OCI-LY7 (cell line): ENCODE data around the gene ZBTB32. TPM values are rescaled to one million over a fixed set of nuclear protein-coding genes. Genes with fewer than 3 reads are reported as not detected.

Experiments used
- BruUV-seq: library from RNA; stranded (reverse); fragments of 400-500 nt; replicated peaks from 2 replicates; lab custom pipeline; 2021; lab: Mats Ljungman, UMichigan
- CTCF ChIA-PET: fragments of 300-600 bp; sonication (Branson Sonifier 250); formaldehyde crosslinking; loops from one replicate; lab custom pipeline; 2022; ENCODE audit warnings: antibody characterized with exemption; ENCODE audit not compliant: unreplicated experiment; lab: Charles Lee
- POLR2A ChIA-PET: fragments of 300-600 bp; sonication (Branson Sonifier 250); formaldehyde crosslinking; loops from one replicate; lab custom pipeline; 2022; ENCODE audit warnings: antibody characterized with exemption; lab: Charles Lee
- DNase-seq: peaks from one replicate; pipeline ENCODE4 v3.0.0-alpha.2; 2015; ENCODE audit warnings: low spot score
- H2AFZ ChIP-seq: fragments of 200-600 bp; sonication (generic), shearing (Covaris generic); 2 replicates; pipeline ENCODE4 v1.6.1; 2014; ENCODE audit warnings: mild to moderate bottlenecking, antibody characterized with exemption, low read length, moderate library complexity
- H3K27ac ChIP-seq: fragments of 200-600 bp; sonication (generic); 2 replicates; pipeline ENCODE4 v1.5.1; 2014; ENCODE audit warnings: mixed run types, low read depth, mild to moderate bottlenecking, moderate library complexity, low read length, inconsistent platforms; ENCODE audit not compliant: poor library complexity, severe bottlenecking
- H3K36me3 ChIP-seq: fragments of 200-600 bp; sonication (generic); 2 replicates; pipeline ENCODE4 v1.6.1; 2014; ENCODE audit warnings: mild to moderate bottlenecking, antibody characterized with exemption, low read length, moderate library complexity, mixed read lengths; ENCODE audit not compliant: insufficient read depth
- H3K4me1 ChIP-seq: fragments of 200-600 bp; sonication (generic); 2 replicates; pipeline ENCODE4 v1.5.1; 2014; ENCODE audit warnings: mild to moderate bottlenecking, low read length; ENCODE audit not compliant: insufficient read depth, poor library complexity, severe bottlenecking
- H3K4me2 ChIP-seq: fragments of 200-600 bp; sonication (generic); 2 replicates; pipeline ENCODE4 v1.6.1; 2014; ENCODE audit warnings: mild to moderate bottlenecking, low read length
- H3K4me3 ChIP-seq: fragments of 200-600 bp; sonication (generic); 2 replicates; pipeline ENCODE4 v1.5.1; 2014; ENCODE audit warnings: mild to moderate bottlenecking, low read depth, low read length; ENCODE audit not compliant: poor library complexity, severe bottlenecking
- H3K79me2 ChIP-seq: fragments of 200-600 bp; sonication (generic); 2 replicates; pipeline ENCODE4 v1.6.1; 2016; ENCODE audit warnings: low read depth, mild to moderate bottlenecking, low read length, moderate library complexity, mixed read lengths; ENCODE audit not compliant: insufficient read depth
- H3K9me2 ChIP-seq: fragments of 200-600 bp; sonication (generic); 2 replicates; pipeline ENCODE4 v1.6.1; 2016; ENCODE audit warnings: mild to moderate bottlenecking, low read length, mixed read lengths; ENCODE audit not compliant: insufficient read depth
- H3K9me3 ChIP-seq: fragments of 200-600 bp; sonication (generic); 2 replicates; pipeline ENCODE4 v1.6.1; 2014; ENCODE audit warnings: mild to moderate bottlenecking, mixed run types, low read length, mixed read lengths
- H4K20me1 ChIP-seq: fragments of 200-600 bp; sonication (generic); 2 replicates; pipeline ENCODE4 v1.6.1; 2014; ENCODE audit warnings: mild to moderate bottlenecking, antibody characterized with exemption, low read length, moderate library complexity, mixed read lengths; ENCODE audit not compliant: insufficient read depth
- CTCF ChIP-seq: fragments of 200-600 bp; sonication (generic); conservative IDR thresholded peaks from 2 replicates; pipeline ENCODE4 v1.5.1; 2014; ENCODE audit warnings: mild to moderate bottlenecking, antibody characterized with exemption, low read length, moderate library complexity, mixed read lengths
- EZH2phosphoT487 ChIP-seq: fragments of 200-600 bp; sonication (generic); IDR thresholded peaks from 2 replicates; pipeline ENCODE4 v1.6.1; 2018; ENCODE audit warnings: low read depth, borderline replicate concordance, mild to moderate bottlenecking, mixed run types, antibody characterized with exemption, low read length, moderate library complexity, mixed read lengths
- intact Hi-C: fragments of 100-400 bp; cut with micrococcal nuclease; formaldehyde crosslinking; loops from one replicate; pipeline ENCODE4 v1.10.0; 2022; ENCODE audit not compliant: unreplicated experiment
- total RNA-seq, 2 experiments: library from RNA; depleted of rRNA in 1 of 2; stranded (reverse); fragments of >200 nt in 1 of 2; shearing (Covaris generic) in 1 of 2; gene quantifications; 2 replicates each; pipeline ENCODE4 v1.2.3, GENCODE V29; 2014 to 2022

Gene ZBTB32
- total RNA-seq, 2 experiments from 2014 or later: not detected

GRCh38 chr19:35725216-35725861 is 21.0 kb downstream of the ZBTB32 start:
- H2AFZ ChIP-seq: no peak overlapping the region
- DNase-seq: no peak
- H3K4me2 ChIP-seq: no peak overlapping the region
- H3K4me1 ChIP-seq: no peaks in the 10 kb centered on the region
- no peak overlapping the region for H3K27ac ChIP-seq
- ChIA-PET CTCF (no interaction called here), POLR2A (no interaction called here)
- intact Hi-C loops: no loop called here
- no peaks in the 10 kb centered on the region for H3K79me2 ChIP-seq
- no TSS peak for BruUV-seq
- H3K4me3 ChIP-seq: no peak overlapping the region
- H3K36me3 ChIP-seq: peaks cover 93% of the 10 kb centered on the region
- H4K20me1 ChIP-seq: no peaks in the 10 kb centered on the region
- TF ChIP-seq EZH2phosphoT487 (no peak), CTCF (no peak)
- H3K9me3 ChIP-seq: no peaks in the 10 kb centered on the region
- no peaks in the 10 kb centered on the region for H3K9me2 ChIP-seq

GRCh38 chr19:35727053-35727955 is 22.9 kb downstream of the ZBTB32 start:
- peaks cover 98% of the 10 kb centered on the region for H3K36me3 ChIP-seq
- H4K20me1 ChIP-seq: no peaks in the 10 kb centered on the region
- no peak overlapping the region for H3K4me2 ChIP-seq
- BruUV-seq: TSS peak; percentile 24
- intact Hi-C loops: no loop called here
- H3K79me2 ChIP-seq: no peaks in the 10 kb centered on the region
- H3K27ac ChIP-seq: no peak overlapping the region
- no peak for TF ChIP-seq EZH2phosphoT487
- no peak for TF ChIP-seq CTCF
- no peak for DNase-seq
- H2AFZ ChIP-seq: no peak overlapping the region
- POLR2A ChIA-PET: no interaction called here
- CTCF ChIA-PET: no interaction called here
- no peaks in the 10 kb centered on the region for H3K4me1 ChIP-seq
- no peak overlapping the region for H3K4me3 ChIP-seq
- H3K9me2 ChIP-seq: no peaks in the 10 kb centered on the region
- H3K9me3 ChIP-seq: no peaks in the 10 kb centered on the region
